GM19193 (cell line): ENCODE measurements around the gene CNOT3.

Source experiments
- POLR2A ChIP-seq: IDR thresholded peaks from 4 replicates; pipeline ENCODE4 v1.6.1; 2011; ENCODE audit not compliant: insufficient read depth, insufficient read length; ENCODE audit errors: extremely low read depth

Gene CNOT3

DNA sequence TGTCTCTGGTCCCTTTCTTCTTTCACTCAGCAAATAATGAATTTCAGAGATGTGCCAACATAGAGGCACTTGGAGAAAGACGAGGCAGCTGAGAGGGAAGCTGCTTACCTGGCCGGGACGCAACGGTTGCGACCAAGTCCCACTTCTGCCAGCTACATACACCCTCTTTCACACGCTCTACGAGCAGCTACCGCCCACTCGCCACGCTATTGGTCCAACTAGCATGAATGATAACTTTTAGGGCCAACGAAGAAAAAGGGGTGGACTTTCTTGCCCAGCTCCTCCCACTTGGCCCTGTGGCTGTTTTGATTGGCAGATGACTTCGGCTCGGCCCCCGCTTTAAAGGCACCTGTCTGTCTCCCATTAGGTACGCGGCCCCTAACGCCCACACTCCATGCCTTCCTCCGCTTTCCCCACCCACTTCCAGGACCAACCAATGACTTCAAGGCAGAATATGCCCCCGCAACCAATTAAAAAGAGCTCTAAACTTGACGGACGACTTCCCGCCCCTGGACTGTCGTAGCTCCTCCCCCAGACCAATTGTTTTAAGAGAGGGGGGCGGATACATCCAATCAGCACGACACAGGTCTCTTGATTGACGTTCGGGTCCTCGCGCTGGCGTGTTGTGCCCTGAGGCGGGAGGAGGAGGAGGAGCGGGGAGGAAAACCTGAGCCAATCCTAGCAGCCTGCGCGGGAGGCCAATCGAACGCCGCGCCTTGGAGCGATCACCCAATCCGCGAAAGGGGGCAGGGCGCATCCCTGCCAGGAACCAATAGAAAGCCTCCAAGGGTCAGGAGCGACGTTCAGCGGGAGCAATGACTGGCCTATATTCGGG, 481 bp upstream of the CNOT3 start:
- peak; percentile 79 for TF ChIP-seq POLR2A

- no peak for TF ChIP-seq POLR2A
These were observed 1.1 kb downstream of the CNOT3 start for GRCh38 chr19:54138489-54139256.

- TF ChIP-seq POLR2A: no peak
These were observed 3.8 kb downstream of the CNOT3 start for GRCh38 chr19:54141356-54141755.

DNA sequence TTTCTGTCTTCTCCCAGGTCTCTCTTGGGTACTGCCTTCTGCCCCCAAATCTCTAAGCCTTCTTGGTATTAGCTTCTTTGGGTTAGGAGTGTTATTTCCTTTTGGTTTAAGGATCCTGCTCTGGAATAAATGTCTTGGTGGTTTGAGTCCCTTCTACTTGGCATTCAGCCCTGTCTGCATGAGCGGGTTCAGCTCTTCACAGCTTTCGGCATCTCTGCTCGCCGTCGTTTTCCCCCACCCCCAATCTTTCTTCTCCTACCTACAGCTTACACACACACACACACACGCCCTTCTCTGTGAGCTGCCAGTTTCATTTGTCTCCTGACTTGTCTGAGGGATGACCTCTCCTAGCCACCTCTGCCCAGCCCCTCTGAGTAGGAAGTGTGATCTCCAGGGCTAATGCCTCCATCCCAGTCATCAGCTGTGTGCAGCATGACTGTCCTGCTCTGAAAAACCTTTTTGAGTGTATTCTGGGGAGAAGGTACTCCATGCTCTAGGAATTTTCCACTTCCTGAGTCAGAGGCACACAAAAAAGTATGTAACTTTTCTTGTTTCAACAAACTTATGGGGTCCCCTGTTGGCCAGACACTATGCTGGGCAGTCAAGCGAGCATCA, 4.7 kb downstream of the CNOT3 start:
- TF ChIP-seq POLR2A: no peak

- TF ChIP-seq POLR2A: no peak
These were observed 8.1 kb downstream of the CNOT3 start for GRCh38 chr19:54145541-54146158.

DNA sequence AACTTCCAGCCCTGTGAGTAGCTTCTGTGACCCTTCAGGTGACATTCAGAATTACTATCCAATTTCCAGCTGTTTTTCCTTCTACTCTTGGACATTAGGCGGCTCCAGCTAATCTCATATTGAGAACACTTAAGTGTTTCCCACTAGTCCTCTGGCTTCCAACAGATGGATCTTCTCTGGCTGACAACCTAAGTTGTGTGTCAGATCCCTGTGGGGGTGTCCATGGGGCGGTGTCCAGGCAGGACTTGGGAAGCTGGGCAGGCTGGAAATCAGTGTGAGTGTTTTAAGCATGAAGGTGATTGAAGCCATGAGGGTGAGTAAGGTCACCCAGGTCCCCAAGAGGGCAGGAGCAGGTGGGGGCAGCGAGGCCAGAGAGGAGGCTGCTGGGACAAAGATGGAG, 10.1 kb downstream of the CNOT3 start:
- no peak for TF ChIP-seq POLR2A

DNA sequence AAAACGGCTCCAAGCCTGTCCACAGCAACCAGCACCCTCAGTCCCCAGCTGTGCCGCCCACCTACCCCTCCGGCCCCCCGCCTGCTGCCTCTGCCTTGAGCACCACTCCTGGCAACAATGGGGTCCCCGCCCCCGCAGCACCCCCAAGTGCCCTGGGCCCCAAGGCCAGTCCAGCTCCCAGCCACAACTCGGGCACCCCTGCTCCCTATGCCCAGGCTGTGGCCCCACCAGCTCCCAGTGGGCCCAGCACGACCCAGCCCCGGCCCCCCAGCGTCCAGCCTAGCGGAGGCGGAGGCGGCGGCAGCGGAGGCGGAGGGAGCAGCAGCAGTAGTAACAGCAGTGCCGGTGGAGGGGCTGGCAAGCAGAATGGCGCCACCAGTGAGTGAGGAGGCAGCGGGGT, 10.6 kb downstream of the CNOT3 start:
- TF ChIP-seq POLR2A: no peak

DNA sequence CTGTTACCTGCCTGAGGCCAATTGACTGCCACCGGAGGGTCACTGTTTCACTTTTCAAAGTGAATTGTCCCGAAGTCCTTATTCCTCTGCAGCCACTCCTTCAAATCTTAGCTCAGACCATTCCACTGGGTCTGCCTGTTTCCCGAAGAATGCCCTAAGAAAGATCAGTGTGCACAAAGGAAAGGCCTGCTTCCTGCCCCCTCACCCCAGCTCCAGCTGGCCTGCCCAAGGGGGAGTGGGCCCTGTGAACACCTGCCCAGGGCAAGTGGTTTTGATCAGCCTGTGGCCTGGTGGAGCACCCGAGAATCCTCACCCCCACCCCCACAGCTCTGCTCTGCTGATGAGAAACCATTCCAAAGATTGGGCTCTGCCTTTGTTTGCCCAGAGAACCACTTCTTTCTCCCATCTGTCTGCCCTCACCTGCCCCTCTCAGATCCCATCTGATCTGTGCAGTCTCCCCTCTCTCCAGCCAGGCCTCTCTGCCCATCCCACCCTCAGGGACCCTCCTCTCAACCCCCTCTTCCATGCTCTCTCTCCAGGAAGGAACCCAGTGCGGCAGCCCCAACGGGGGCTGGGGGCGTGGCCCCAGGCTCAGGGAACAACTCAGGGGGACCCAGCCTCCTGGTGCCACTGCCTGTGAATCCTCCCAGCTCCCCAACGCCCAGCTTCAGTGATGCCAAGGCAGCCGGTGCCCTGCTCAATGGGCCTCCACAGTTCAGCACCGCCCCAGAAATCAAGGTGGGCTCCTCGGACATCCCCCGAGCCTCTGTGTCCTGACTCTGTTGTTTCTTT, 11.7 kb downstream of the CNOT3 start:
- TF ChIP-seq POLR2A: no peak

DNA sequence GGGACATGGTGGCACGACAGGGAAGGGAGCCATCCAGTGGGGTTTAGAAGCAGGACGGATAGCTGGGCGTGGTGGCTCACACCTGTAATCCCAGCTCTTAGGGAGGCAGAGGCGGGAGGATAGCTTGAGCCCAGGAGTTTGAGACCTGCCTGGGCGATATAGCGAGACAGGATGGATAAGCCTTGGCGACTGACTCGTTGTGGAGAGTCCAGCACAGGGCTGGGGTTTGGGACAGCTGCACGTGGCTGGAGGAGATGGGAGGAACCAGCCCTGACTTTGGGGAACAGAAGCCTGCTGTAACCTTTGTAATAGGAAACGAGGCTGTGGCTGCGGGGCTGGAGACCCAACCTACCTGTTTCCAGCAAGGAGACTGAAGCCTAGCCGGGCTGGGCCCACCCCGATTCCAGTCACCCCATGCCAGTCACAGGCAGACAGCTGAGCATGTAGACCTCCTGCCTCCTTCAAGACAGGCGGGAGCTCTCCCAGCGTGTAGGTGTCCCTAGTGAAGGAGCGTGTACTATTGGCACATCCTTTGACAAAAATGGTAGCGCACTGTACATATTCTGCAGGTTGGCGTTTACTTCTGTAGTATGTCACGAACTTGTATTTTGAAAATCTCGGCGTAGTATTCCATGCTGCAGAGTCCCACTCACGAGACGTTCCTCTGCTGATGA, 13.9 kb downstream of the CNOT3 start:
- no peak for TF ChIP-seq POLR2A

DNA sequence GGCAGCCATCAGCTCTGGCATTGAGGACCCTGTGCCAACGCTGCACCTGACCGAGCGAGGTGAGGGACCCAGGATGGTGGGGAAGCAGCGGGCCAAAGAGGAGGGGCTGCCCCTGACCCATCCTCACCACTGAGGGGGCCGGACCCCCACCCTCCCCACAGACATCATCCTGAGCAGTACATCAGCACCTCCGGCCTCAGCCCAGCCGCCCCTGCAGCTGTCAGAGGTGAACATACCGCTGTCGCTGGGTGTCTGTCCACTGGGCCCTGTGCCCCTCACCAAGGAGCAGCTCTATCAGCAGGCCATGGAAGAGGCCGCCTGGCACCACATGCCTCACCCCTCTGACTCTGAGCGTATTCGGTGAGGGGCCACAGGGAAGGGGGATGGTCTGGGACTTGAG, 14.7 kb downstream of the CNOT3 start:
- TF ChIP-seq POLR2A: no peak

DNA sequence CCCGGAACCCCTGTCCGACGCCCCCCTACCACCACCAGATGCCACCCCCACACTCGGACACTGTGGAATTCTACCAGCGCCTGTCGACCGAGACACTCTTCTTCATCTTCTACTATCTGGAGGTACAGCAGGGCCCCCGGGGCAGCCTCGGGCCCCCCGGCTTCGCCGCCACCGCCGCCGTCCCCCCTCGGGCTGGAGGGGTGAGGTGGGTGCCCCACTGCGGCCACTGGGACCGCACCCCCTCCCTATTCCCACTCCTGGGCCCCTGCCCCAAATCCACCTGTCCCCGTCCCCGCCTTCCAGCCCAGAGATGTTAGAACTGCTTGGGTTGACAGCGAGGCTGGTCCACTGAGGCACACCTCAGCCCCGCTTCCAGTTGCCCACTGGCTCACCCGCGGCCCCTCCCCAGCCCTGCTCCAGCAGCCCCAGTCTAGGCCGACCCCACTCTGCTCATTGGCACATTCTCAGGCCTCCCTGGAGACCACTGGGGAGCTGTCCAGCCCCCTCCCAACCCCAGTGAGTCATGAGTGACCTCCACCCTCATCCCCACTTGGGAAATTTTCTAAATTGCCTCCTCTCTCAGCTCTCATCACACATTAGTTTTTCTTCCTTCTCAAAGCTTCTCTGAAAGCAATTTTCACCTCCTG, 15.4 kb downstream of the CNOT3 start:
- no peak for TF ChIP-seq POLR2A

DNA sequence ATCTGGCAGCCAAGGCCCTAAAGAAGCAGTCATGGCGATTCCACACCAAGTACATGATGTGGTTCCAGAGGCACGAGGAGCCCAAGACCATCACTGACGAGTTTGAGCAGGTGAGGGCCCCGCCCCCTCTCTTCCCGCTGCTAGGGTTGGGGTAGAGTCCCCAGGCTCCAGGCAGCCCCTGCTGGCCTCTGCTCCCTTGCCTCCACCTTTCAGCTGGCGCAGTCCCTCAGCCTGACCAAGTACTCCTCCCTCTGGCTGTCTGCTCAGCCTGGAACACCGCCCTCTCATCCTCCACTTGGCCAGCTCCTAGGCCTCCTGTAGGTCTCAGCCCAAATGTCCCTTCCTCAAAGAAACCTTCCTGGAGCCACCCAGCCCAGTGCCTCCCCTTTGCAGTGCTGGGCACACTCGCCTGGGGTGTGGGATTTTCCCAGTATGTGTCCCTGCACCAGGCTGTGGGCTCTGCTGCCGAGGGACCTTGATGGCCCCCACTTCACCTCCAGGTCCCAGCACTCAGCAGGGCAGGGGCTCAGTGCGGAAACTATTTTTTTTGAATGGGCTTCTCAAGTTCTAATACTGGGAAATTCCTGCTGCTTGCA, 16.3 kb downstream of the CNOT3 start:
- TF ChIP-seq POLR2A: no peak
